Gastroesophageal sphincter (tissue), 4 donors: ENCODE results near the gene IKBKE. TPM values are rescaled to one million over a fixed set of nuclear protein-coding genes. Genes with fewer than 3 reads are reported as not detected.

Experiments
- ATAC-seq: fragments of 150-250 bp; one replicate; pipeline ENCODE4 v1.9.1; 2016; ENCODE audit warnings: mild to moderate bottlenecking, moderate library complexity
- H3K27ac ChIP-seq, 4 donors: fragments of 200-600 bp; sonication (generic) in 3 of 4; 1 replicate in 3 of 4; 2 replicates in 1 of 4; pipeline ENCODE4 v1.5.1; 2016 to 2019
- H3K27me3 ChIP-seq: fragments of 200-600 bp; sonication (generic); one replicate; pipeline ENCODE4 v1.5.1; 2019
- H3K36me3 ChIP-seq, 2 donors: fragments of 200-600 bp; sonication (generic); one replicate each; pipeline ENCODE4 v1.5.1; 2019; ENCODE audit warnings: control low read depth in 1 of 2
- H3K4me1 ChIP-seq, 3 donors: fragments of 200-600 bp; sonication (generic); 1 replicate in 2 of 3; 2 replicates in 1 of 3; pipeline ENCODE4 v1.5.1; 2016 to 2019; ENCODE audit warnings: control low read depth in 2 of 3
- H3K4me3 ChIP-seq, 2 donors: fragments of 200-600 bp; sonication (generic); one replicate each; pipeline ENCODE4 v1.5.1; 2019; ENCODE audit warnings: mild to moderate bottlenecking in 1 of 2, moderate library complexity in 1 of 2
- H3K9me3 ChIP-seq, 3 donors: fragments of 200-600 bp; sonication (generic); one replicate each; pipeline ENCODE4 v1.5.1; 2017 to 2019; ENCODE audit warnings: control low read depth in 2 of 3
- CTCF ChIP-seq, 4 experiments: fragments of 200-600 bp in 2 of 4; fragments of 450-650 bp in 2 of 4; sonication (generic) in 1 of 4; IDR thresholded peaks; one replicate each; pipeline ENCODE4 v1.5.1; 2017 to 2019; ENCODE audit warnings: antibody characterized with exemption in 4 of 4, mild to moderate bottlenecking in 2 of 4, moderate library complexity in 2 of 4
- EP300 ChIP-seq: sonication (generic); formaldehyde crosslinking; IDR thresholded peaks from one replicate; pipeline ENCODE4 v1.6.1; 2017; ENCODE audit warnings: antibody characterized with exemption, mild to moderate bottlenecking
- POLR2A ChIP-seq, 2 donors: fragments of 450-650 bp; IDR thresholded peaks; one replicate each; pipeline ENCODE4 v1.6.1; 2017; ENCODE audit warnings: antibody characterized with exemption in 2 of 2, mild to moderate bottlenecking in 2 of 2, moderate library complexity in 1 of 2
- POLR2AphosphoS5 ChIP-seq: sonication (generic); formaldehyde crosslinking; IDR thresholded peaks from one replicate; pipeline ENCODE4 v1.6.1; 2017; ENCODE audit warnings: antibody characterized with exemption
- WGBS, 2 donors: methylation state at CpG; one replicate each; pipeline ENCODE4 v1.1.5; 2018; ENCODE audit warnings: low coverage in 1 of 2; 5-methylcytosine and 5-hydroxymethylcytosine counted together
- total RNA-seq, 4 donors: library from RNA; depleted of rRNA; stranded (reverse); fragments of >200 nt; gene quantifications; one replicate each; pipeline ENCODE4 v1.1.0, GENCODE V29; 2016

IKBKE gene
- total RNA-seq, 4 donors from 2014 or later, result 2.2 to 3.9 (median 2.7) TPM

- H3K36me3 ChIP-seq, result no peaks in the 10 kb centered on the region
- peaks cover 0 to 41% (median 6%) of the 10 kb centered on the region in 3 donors for H3K4me1 ChIP-seq
- ATAC-seq, result no peak
- H3K4me3 ChIP-seq, result no peak overlapping the region
- H3K27me3 ChIP-seq, result peaks cover 12% of the 10 kb centered on the region
- H3K9me3 ChIP-seq, result no peaks in the 10 kb centered on the region
- no peak for TF ChIP-seq POLR2AphosphoS5
- peak overlapping the region in 2 of 4 donors; percentile 48 to 57 for H3K27ac ChIP-seq
- WGBS, 2 donors, result 77 to 100% methylated on average over 1 to 4 of the region's 4 CpGs
Measured at GRCh38 chr1:206512851-206513180, 42.5 kb downstream of the IKBKE start.

- TF ChIP-seq EP300 (no peak), POLR2AphosphoS5 (peak; percentile 80)
- Histone ChIP-seq H3K4me1 (peaks cover 0 to 34% (median 6%) of the 10 kb centered on the region in 3 donors), H3K27ac (peak overlapping the region in 3 of 4 donors; percentile 48 to 60 (median 57))
Measured at GRCh38 chr1:206513312-206514111, 43.2 kb downstream of the IKBKE start.

GRCh38 chr1:206514813-206515387, 44.6 kb downstream of the IKBKE start:
- Histone ChIP-seq H3K27ac (peak overlapping the region in 1 of 4 donors; percentile 57), H3K27me3 (no peaks in the 10 kb centered on the region), H3K4me1 (peaks cover 0 to 25% (median 6%) of the 10 kb centered on the region in 3 donors), H3K36me3 (no peaks in the 10 kb centered on the region), H3K9me3 (no peaks in the 10 kb centered on the region), H3K4me3 (no peak overlapping the region)
- WGBS, 2 donors, result 76 to 83% methylated on average over 5 of the region's 5 CpGs
- ATAC-seq, result peak; percentile 37
- TF ChIP-seq POLR2A (IDR thresholded peaks at IDR 0.05) (no peak), POLR2AphosphoS5 (no peak), CTCF (IDR thresholded peaks at IDR 0.05) (no peak), EP300 (no peak)

More at GRCh38 chr1:206513312-206514111, 43.2 kb downstream of the IKBKE start:
- ATAC-seq, result peak; percentile 83
- peaks cover 5% of the 10 kb centered on the region for H3K27me3 ChIP-seq
- H3K4me3 ChIP-seq, result no peak overlapping the region
- no peaks in the 10 kb centered on the region for H3K9me3 ChIP-seq
- H3K36me3 ChIP-seq, result no peaks in the 10 kb centered on the region
- WGBS, 2 donors, result 6 to 20% methylated on average over 2 to 4 of the region's 11 CpGs

- Histone ChIP-seq H3K4me3 (no peak overlapping the region), H3K36me3 (no peaks in the 10 kb centered on the region), H3K27me3 (no peaks in the 10 kb centered on the region), H3K9me3 (no peaks in the 10 kb centered on the region), H3K4me1 (peaks cover 0 to 25% (median 6%) of the 10 kb centered on the region in 3 donors), H3K27ac (no peak overlapping the region)
- TF ChIP-seq POLR2A (IDR thresholded peaks at IDR 0.05), result no peak
- TF ChIP-seq EP300, result no peak
- TF ChIP-seq CTCF (IDR thresholded peaks at IDR 0.05), result no peak
- no peak for TF ChIP-seq POLR2AphosphoS5
- ATAC-seq, result no peak
- WGBS, 2 donors, result no CpG with 5 or more reads among the region's 5 CpGs
Measured at GRCh38 chr1:206516728-206516990, 46.4 kb downstream of the IKBKE start.

- Histone ChIP-seq H3K4me1 (peaks cover 0 to 20% (median 6%) of the 10 kb centered on the region in 3 donors), H3K27ac (no peak overlapping the region), H3K27me3 (no peaks in the 10 kb centered on the region), H3K4me3 (no peak overlapping the region), H3K9me3 (no peaks in the 10 kb centered on the region), H3K36me3 (no peaks in the 10 kb centered on the region)
- TF ChIP-seq CTCF (IDR thresholded peaks at IDR 0.05), result no peak
- no peak for TF ChIP-seq POLR2AphosphoS5
- ATAC-seq, result no peak
- 86 to 90% methylated on average over 2 to 8 of the region's 8 CpGs for WGBS, 2 donors
Measured at GRCh38 chr1:206517784-206518183, 47.5 kb downstream of the IKBKE start.

GRCh38 chr1:206518206-206518605, 47.9 kb downstream of the IKBKE start:
- H3K4me3 ChIP-seq, result no peak overlapping the region
- peaks cover 0 to 15% (median 3%) of the 10 kb centered on the region in 3 donors for H3K4me1 ChIP-seq
- no peaks in the 10 kb centered on the region for H3K9me3 ChIP-seq
- H3K27me3 ChIP-seq, result no peaks in the 10 kb centered on the region
- WGBS, 2 donors, result 74 to 100% methylated on average over 1 to 5 of the region's 18 CpGs
- no peaks in the 10 kb centered on the region for H3K36me3 ChIP-seq
- no peak for ATAC-seq
- TF ChIP-seq POLR2A (IDR thresholded peaks at IDR 0.05) (no peak), CTCF (IDR thresholded peaks at IDR 0.05) (no peak), EP300 (no peak), POLR2AphosphoS5 (no peak)
- no peak overlapping the region for H3K27ac ChIP-seq
